Ectodermal cell (in vitro differentiated cells): ENCODE data around the gene C9orf153. TPM values are rescaled to one million over a fixed set of nuclear protein-coding genes. Genes with fewer than 3 reads are reported as not detected.
"Not testable (repeated sequence)": the region's sequence is repeated elsewhere in the genome, so short reads cannot be mapped to it uniquely, and the experiment has no call there.

ENCODE experiments used
- H3K27ac ChIP-seq: 2 replicates; pipeline ENCODE4 v1.7.0; 2013; ENCODE audit warnings: mild to moderate bottlenecking, low read depth, low read length; ENCODE audit not compliant: insufficient read depth, poor library complexity, severe bottlenecking
- H3K27me3 ChIP-seq: 2 replicates; pipeline ENCODE4 v1.7.0; 2013; ENCODE audit warnings: mild to moderate bottlenecking, low read length; ENCODE audit not compliant: insufficient read depth, control insufficient read depth, poor library complexity, severe bottlenecking
- H3K36me3 ChIP-seq: one replicate; pipeline ENCODE4 v1.7.0; 2013; ENCODE audit warnings: low read length; ENCODE audit not compliant: control insufficient read depth, insufficient read depth
- H3K4me1 ChIP-seq: one replicate; pipeline ENCODE4 v1.7.0; 2013; ENCODE audit warnings: low read length; ENCODE audit not compliant: control insufficient read depth, insufficient read depth
- H3K4me3 ChIP-seq: 2 replicates; pipeline ENCODE4 v1.7.0; 2013; ENCODE audit warnings: low read depth, low read length, control low read depth; ENCODE audit not compliant: insufficient read depth
- H3K9me3 ChIP-seq: 2 replicates; pipeline ENCODE4 v1.7.0; 2013; ENCODE audit warnings: mild to moderate bottlenecking, low read length, moderate library complexity; ENCODE audit not compliant: control insufficient read depth
- WGBS, 2 experiments: methylation state at CpG; one replicate each; pipeline ENCODE4 v1.1.7; 2013; ENCODE audit warnings: missing lambda C conversion rate in 2 of 2; 5-methylcytosine and 5-hydroxymethylcytosine counted together
- polyA plus RNA-seq, 4 experiments: library from polyadenylated mRNA; stranded (reverse); fragments of 50-300 nt; gene quantifications; one replicate each; pipeline ENCODE4 v1.2.3, GENCODE V29; 2013

Gene C9orf153
- not detected for polyA plus RNA-seq (2013, experiment 1 of 4)
- polyA plus RNA-seq (2013, experiment 2 of 4), result not detected
- polyA plus RNA-seq (2013, experiment 3 of 4), result not detected
- not detected for polyA plus RNA-seq (2013, experiment 4 of 4)

DNA sequence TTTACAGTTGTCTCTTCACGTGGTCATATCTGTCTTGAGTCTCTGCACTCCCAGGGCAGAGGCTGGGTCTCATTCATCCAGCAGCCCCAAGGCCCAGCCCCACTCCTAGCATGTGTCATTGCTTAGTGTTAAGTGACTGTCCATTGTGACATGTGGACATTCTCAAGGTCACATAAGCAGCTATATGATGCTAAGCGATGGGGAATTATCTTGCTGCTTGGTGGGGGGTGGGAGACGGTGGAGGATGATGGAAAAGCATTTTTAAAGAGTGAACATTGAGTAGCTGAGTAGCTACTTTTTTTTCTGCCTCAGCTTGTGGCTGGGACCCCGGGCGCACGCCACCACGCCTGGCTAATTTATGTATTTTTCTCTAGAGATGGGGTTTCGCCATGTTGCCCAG, at the start of gene C9orf153:
C9orf153 (minus strand) TSS at position 101 of the 400 bp plus-strand sequence. CDS start 30,054 bp downstream, outside the sequence.
- WGBS, 2 experiments, result 89 to 92% methylated on average over 8 of the region's 8 CpGs
- no peak within 1 kb of the TSS for H3K4me3 ChIP-seq
- peaks cover 11% of the 10 kb centered on the region for H3K4me1 ChIP-seq
- no peaks in the 10 kb centered on the region for H3K27me3 ChIP-seq
- no peaks in the 10 kb centered on the region for H3K36me3 ChIP-seq
- no peak within 1 kb of the TSS for H3K27ac ChIP-seq
- H3K9me3 ChIP-seq, result no peaks in the 10 kb centered on the region

DNA sequence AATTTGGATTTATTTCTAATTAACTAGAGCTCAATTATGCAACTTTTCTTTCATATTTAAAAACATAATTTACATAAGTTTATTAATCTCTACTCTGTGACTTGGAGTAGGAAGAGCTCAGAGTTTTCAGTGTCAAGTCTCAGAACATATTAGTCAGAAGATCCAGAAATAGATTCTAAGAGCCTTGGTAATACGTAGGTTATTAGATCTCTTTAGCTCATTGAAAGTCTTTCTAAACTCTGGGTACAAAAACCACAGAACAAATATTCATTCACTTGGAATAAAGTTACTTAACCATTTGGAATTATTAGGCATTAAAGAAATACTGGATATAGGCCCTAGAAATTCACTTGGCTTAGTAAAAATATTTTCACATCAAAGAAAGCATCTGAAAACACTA, 49.2 kb upstream of the C9orf153 start:
- no peak overlapping the region for H3K4me3 ChIP-seq
- 88% methylated on average over 1 of the region's 1 CpG; no CpG with 5 or more reads in 1 of the 2 experiments for WGBS, 2 experiments
- no peaks in the 10 kb centered on the region for H3K9me3 ChIP-seq
- H3K4me1 ChIP-seq, result no peaks in the 10 kb centered on the region
- H3K36me3 ChIP-seq, result peaks cover 26% of the 10 kb centered on the region
- no peak overlapping the region for H3K27ac ChIP-seq
- H3K27me3 ChIP-seq, result no peaks in the 10 kb centered on the region

DNA sequence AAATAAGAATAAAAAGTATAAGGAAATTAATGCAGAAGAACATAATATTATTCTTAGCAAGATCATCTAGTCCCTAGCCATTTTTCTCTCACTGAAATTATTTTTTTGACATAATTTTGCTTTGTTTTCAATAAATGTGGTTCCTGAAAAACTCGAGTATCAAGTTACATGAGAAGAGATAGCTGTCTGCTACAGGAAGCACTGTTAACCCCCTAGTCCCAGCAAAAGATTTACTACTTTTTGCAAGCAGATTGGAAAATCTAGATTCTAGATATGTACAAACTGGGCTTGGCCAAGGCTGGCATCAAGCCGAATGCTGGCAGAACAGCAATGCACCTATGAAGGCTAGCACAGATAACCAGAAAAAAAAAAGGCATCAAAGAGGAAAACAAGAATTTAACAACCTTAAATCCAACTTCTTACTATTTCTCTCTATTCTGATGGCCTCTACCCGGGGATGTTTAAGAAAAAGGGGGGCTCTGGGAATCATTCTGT, 44.8 kb upstream of the C9orf153 start:
- 69 to 73% methylated on average over 2 of the region's 3 CpGs for WGBS, 2 experiments
- H3K4me1 ChIP-seq, result no peaks in the 10 kb centered on the region
- no peaks in the 10 kb centered on the region for H3K27me3 ChIP-seq
- H3K4me3 ChIP-seq, result no peak overlapping the region
- H3K36me3 ChIP-seq, result peaks cover 24% of the 10 kb centered on the region
- no peaks in the 10 kb centered on the region for H3K9me3 ChIP-seq
- no peak overlapping the region for H3K27ac ChIP-seq

DNA sequence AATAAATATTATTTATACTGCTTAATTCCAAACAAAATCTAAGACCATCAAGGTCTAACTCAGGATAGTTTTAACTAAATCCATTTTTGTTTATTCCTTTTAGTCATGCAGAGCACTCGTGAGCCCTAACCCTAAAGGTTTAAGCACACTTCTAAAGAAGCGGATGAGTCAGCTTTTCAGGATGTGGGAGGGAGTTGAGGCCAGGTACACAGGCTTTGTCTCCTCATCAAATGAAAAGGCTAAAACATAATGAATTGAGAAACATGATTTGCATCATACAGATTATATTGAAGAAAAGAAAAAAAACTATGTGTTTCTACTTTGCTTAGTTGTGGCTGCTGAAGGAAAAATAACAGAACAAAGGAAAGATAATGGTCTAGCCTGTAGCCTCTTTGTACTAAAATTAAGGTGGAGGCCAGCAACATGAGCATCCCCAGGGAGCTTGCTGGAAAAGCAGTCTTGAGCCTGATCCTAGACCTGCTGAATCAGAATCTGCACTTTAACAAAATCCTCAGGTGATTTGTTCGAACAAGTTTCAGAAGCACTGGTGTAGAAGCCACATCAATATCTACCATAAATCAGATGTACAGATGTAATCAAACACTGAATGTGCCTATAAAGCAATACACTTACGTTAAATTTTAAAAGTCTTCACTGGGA, 44.0 kb upstream of the C9orf153 start:
- 84 to 87% methylated on average over 4 of the region's 4 CpGs for WGBS, 2 experiments
- Histone ChIP-seq H3K4me3 (no peak overlapping the region), H3K4me1 (no peaks in the 10 kb centered on the region), H3K27ac (no peak overlapping the region), H3K36me3 (peaks cover 28% of the 10 kb centered on the region), H3K9me3 (no peaks in the 10 kb centered on the region), H3K27me3 (no peaks in the 10 kb centered on the region)

DNA sequence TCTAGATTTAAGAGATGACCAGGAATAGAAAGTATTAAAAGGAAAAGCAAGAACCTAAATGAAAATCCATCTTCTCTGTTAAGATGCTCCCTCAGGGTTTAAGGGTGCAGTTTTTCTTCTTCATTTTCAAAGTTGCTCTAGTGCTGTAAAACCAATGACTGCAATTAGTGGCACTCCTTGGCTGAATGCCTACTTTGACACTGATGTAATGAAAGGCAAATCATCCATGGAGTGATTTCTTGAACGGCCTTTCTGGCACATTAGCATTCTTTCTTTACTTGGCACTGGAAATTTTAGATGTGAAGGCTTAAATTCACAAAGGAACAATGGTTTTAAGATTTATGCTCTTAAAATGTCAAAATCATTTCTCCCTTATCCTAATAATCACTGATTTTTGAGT, 42.2 kb upstream of the C9orf153 start:
- no peak overlapping the region for H3K27ac ChIP-seq
- peaks cover 22% of the 10 kb centered on the region for H3K36me3 ChIP-seq
- no peaks in the 10 kb centered on the region for H3K4me1 ChIP-seq
- H3K27me3 ChIP-seq, result no peaks in the 10 kb centered on the region
- no peak overlapping the region for H3K4me3 ChIP-seq
- 89 to 100% methylated on average over 1 of the region's 1 CpG for WGBS, 2 experiments
- no peaks in the 10 kb centered on the region for H3K9me3 ChIP-seq

DNA sequence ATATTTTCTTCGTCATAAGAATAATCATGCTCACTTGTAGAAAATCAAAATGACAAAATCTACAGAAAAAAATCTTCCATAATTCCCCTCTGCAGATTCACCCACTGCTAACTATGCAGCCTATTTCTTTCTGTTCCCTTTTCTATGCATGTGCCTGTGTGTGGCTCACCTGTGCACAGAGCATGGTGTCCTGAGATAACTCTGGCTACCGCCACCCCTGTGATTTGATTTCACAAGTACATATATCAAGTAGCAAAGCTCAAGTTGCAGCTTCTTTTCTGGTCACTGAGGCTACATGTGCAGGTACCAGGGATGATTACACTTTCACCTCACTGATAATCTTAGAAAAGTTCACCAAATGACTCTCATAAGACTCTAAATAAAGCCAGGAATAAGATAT, 41.2 kb upstream of the C9orf153 start:
- Histone ChIP-seq H3K4me3 (no peak overlapping the region), H3K9me3 (no peaks in the 10 kb centered on the region), H3K4me1 (no peaks in the 10 kb centered on the region), H3K27ac (no peak overlapping the region), H3K27me3 (no peaks in the 10 kb centered on the region), H3K36me3 (peaks cover 15% of the 10 kb centered on the region)
- 97 to 100% methylated on average over 2 of the region's 2 CpGs for WGBS, 2 experiments

DNA sequence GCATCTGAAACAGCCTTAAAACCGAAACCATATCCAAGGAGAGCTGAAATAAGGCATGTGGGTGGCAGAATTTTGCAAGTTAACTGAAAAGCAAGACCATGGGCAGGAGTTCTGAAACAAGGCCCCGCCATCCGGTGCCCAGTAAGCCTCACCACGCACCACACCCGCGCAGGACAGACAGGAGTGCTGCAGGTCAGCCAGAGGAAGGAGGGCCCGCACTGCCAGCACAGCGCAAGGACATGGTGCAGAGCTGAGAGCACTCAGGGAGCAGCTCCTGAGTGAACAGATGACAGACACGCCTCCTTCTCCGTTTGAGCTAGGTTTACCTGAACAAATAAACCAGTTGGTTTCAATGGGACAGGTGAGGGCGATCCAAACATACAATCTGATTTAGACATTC, 39.4 kb upstream of the C9orf153 start:
- peaks cover 15% of the 10 kb centered on the region for H3K36me3 ChIP-seq
- 89 to 91% methylated on average over 11 of the region's 11 CpGs for WGBS, 2 experiments
- H3K9me3 ChIP-seq, result no peaks in the 10 kb centered on the region
- no peaks in the 10 kb centered on the region for H3K27me3 ChIP-seq
- H3K4me1 ChIP-seq, result no peaks in the 10 kb centered on the region
- no peak overlapping the region for H3K27ac ChIP-seq
- H3K4me3 ChIP-seq, result no peak overlapping the region

DNA sequence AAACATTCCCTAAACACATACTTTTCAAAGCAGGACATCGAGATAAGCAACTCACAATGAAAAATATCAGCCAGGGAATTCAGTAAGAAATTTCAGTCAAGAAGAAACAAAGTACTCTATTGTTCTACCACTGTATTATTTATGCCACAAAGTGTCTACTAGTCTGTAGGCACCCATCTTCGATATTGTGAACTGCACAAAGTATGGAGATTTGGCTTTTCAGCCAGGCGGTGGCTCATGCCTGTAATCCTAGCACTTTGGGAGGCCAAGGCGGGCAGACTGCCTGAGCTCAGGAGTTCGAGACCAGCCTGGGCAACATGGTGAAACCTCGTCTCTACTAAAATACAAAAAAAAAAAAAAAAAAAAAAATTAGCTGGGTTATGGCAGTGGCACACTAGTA, 30.9 kb upstream of the C9orf153 start:
- not testable (repeated sequence) for H3K9me3 ChIP-seq, H3K36me3 ChIP-seq, H3K4me1 ChIP-seq, H3K27ac ChIP-seq, H3K4me3 ChIP-seq, H3K27me3 ChIP-seq
- WGBS, 2 experiments, result 96 to 99% methylated on average over 4 to 5 of the region's 6 CpGs

DNA sequence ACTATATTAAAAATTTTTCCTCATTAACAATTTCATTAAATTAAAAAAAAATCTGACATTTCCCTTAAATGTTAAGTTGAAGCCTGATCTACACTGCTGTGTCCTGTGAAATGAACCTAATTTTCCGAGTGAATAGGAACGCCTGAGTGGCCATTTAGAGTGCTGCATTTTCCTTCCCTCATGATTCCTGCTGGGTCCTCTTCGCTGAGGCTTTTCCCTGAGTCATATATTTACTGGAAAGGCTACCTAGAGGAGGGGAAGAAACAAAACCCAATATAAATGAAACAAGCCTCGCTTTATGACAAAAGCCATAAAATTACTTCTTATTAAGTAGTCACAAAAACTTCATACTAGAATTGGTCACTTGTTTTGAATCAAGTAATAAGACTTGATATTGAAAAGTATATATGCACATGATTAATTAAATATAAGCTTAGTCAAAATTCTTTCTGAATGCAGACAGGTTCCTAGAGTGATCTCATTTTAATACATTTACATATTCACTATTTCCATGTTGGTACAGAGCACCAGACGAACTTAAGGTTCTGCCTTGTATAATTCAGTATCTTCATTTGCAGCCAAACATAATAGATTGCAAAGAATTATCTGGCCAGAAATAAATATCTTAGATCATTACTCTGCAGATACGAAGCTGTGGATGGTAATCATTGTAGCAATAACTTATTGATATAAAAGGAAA, 29.2 kb upstream of the C9orf153 start:
- H3K27me3 ChIP-seq, result peaks cover under 1% of the 10 kb centered on the region
- 58 to 70% methylated on average over 4 of the region's 6 CpGs for WGBS, 2 experiments

DNA sequence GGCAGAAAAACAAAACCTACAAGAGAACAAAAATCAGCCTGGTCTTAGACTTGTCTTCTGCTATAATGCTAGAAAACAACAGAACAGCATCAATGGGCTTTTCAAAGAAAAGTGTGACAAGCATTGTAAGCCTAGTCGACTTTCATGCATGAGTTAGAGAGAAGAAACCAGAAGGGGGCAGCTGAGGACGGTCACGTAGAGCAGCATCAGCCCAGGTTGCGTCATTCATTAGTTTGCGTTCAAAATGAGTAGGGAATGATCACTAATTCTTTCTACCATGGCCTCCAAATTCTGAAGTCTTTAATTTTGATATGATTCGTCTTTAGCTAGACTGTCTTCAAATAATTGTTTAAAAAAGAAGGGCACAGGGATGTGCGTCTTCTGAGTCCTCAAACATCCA, 27.6 kb upstream of the C9orf153 start:
- Histone ChIP-seq H3K27me3 (peaks cover 10% of the 10 kb centered on the region), H3K27ac (no peak overlapping the region), H3K9me3 (no peaks in the 10 kb centered on the region), H3K4me3 (no peak overlapping the region), H3K4me1 (no peaks in the 10 kb centered on the region), H3K36me3 (no peaks in the 10 kb centered on the region)
- 14 to 16% methylated on average over 7 of the region's 7 CpGs for WGBS, 2 experiments

More for the DNA sequence above, 29.2 kb upstream of the C9orf153 start:
- Histone ChIP-seq H3K9me3 (no peaks in the 10 kb centered on the region), H3K4me1 (no peaks in the 10 kb centered on the region), H3K27ac (no peak overlapping the region), H3K4me3 (no peak overlapping the region), H3K36me3 (no peaks in the 10 kb centered on the region)
